Measurements from ENCODE around the gene ZNF385D. TPM values are rescaled to one million over a fixed set of nuclear protein-coding genes. Genes with fewer than 3 reads are reported as not detected.

Gene ZNF385D
- total RNA-seq, 1 experiment from 2014 or later: 9.6 TPM

DNA sequence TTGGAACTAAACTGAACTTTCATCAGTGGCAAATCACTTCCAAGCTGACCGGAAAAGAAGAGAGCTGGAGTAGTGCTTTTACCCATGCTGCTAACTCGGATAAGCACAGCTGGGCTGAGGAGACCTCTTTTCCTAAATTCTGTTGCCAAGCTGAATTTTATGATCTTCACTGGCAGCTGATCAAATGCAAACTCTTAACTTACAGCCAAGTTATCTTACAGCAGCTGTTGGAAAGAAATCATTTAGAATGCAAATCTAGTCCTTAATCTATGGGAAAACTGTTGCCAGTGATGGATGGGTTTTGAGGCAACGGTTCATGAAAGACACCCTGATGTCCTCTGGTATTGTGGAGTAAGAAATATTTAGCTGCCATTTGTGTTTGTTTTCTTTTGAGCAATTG lies 216.5 kb downstream of the ZNF385D start:
- no peaks in the 10 kb centered on the region for H3K27me3 Mint-ChIP-seq (ENCODE audit: low read depth)
- no peaks in the 10 kb centered on the region for H3K36me3 Mint-ChIP-seq
- no peak overlapping the region for H3K27ac Mint-ChIP-seq
- H3K4me3 Mint-ChIP-seq: no peak overlapping the region
- peaks cover 10% of the 10 kb centered on the region for H3K4me1 Mint-ChIP-seq
- ATAC-seq: no peak
- ChIA-PET CTCF (no interaction called here), POLR2A (no interaction called here)
- H3K9me3 Mint-ChIP-seq: no peaks in the 10 kb centered on the region
- no peak for DNase-seq (ENCODE audit: low spot score)
- TF ChIP-seq ZNF138 (CRISPR knock-in tag; conservative IDR thresholded peaks at IDR 0.05) (no peak), ZNF532 (CRISPR knock-in tag; IDR thresholded peaks at IDR 0.05; ENCODE audit: borderline replicate concordance) (no peak), PRRX2 (CRISPR knock-in tag; IDR thresholded peaks at IDR 0.05) (no peak), ZNF423 (CRISPR knock-in tag; IDR thresholded peaks at IDR 0.05) (no peak), IRF1 (CRISPR knock-in tag; IDR thresholded peaks at IDR 0.05) (no peak), ESRRA (CRISPR knock-in tag; IDR thresholded peaks at IDR 0.05; ENCODE audit: borderline replicate concordance) (no peak), CBFB (CRISPR knock-in tag; IDR thresholded peaks at IDR 0.05; ENCODE audit: low read depth) (no peak), ZNF671 (CRISPR knock-in tag; IDR thresholded peaks at IDR 0.05) (no peak), SOX15 (CRISPR knock-in tag; IDR thresholded peaks at IDR 0.05) (no peak), NFATC4 (CRISPR knock-in tag; IDR thresholded peaks at IDR 0.05) (no peak), NFYB (CRISPR knock-in tag; conservative IDR thresholded peaks at IDR 0.05; ENCODE audit: low read depth) (no peak), SP1 (CRISPR knock-in tag; conservative IDR thresholded peaks at IDR 0.05) (no peak), ZNF219 (CRISPR knock-in tag; IDR thresholded peaks at IDR 0.05; ENCODE audit: borderline replicate concordance) (no peak), ZNF263 (CRISPR knock-in tag; IDR thresholded peaks at IDR 0.05; ENCODE audit: low read depth) (no peak), JUN (CRISPR knock-in tag; IDR thresholded peaks at IDR 0.05) (no peak), PRDM15 (CRISPR knock-in tag; IDR thresholded peaks at IDR 0.05) (no peak), SMAD4 (CRISPR knock-in tag; IDR thresholded peaks at IDR 0.05) (no peak), NR2C2 (CRISPR knock-in tag; IDR thresholded peaks at IDR 0.05) (no peak)
- TF ChIP-seq, protein P1, sequence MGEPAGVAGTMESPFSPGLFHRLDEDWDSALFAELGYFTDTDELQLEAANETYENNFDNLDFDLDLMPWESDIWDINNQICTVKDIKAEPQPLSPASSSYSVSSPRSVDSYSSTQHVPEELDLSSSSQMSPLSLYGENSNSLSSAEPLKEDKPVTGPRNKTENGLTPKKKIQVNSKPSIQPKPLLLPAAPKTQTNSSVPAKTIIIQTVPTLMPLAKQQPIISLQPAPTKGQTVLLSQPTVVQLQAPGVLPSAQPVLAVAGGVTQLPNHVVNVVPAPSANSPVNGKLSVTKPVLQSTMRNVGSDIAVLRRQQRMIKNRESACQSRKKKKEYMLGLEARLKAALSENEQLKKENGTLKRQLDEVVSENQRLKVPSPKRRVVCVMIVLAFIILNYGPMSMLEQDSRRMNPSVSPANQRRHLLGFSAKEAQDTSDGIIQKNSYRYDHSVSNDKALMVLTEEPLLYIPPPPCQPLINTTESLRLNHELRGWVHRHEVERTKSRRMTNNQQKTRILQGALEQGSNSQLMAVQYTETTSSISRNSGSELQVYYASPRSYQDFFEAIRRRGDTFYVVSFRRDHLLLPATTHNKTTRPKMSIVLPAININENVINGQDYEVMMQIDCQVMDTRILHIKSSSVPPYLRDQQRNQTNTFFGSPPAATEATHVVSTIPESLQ (CRISPR knock-in tag; IDR thresholded peaks at IDR 0.05): no peak
- TF ChIP-seq, protein P2, sequence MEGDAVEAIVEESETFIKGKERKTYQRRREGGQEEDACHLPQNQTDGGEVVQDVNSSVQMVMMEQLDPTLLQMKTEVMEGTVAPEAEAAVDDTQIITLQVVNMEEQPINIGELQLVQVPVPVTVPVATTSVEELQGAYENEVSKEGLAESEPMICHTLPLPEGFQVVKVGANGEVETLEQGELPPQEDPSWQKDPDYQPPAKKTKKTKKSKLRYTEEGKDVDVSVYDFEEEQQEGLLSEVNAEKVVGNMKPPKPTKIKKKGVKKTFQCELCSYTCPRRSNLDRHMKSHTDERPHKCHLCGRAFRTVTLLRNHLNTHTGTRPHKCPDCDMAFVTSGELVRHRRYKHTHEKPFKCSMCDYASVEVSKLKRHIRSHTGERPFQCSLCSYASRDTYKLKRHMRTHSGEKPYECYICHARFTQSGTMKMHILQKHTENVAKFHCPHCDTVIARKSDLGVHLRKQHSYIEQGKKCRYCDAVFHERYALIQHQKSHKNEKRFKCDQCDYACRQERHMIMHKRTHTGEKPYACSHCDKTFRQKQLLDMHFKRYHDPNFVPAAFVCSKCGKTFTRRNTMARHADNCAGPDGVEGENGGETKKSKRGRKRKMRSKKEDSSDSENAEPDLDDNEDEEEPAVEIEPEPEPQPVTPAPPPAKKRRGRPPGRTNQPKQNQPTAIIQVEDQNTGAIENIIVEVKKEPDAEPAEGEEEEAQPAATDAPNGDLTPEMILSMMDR (IDR thresholded peaks at IDR 0.05): no peak
